ENCODE measurements around the gene LRRC8C.

- no peak for TF ChIP-seq CTCF (conservative IDR thresholded peaks at IDR 0.05 in 1 of 2, IDR thresholded peaks at IDR 0.05 in 1 of 2; ENCODE audit: extremely low read depth in 1 of 2, insufficient read depth in 1 of 2, low read depth in 1 of 2, low read length in 2 of 2)
- no peak for TF ChIP-seq EZH2 (IDR thresholded peaks at IDR 0.05; ENCODE audit: borderline replicate concordance, low read length)
Observed at GRCh38 chr1:89719502-89720306, 86.8 kb downstream of the LRRC8C start.
